ENCODE data around the gene DBR1.
"Not testable (repeated sequence)": the region's sequence is repeated elsewhere in the genome, so short reads cannot be mapped to it uniquely, and the experiment has no call there.

The DBR1 gene

DNA sequence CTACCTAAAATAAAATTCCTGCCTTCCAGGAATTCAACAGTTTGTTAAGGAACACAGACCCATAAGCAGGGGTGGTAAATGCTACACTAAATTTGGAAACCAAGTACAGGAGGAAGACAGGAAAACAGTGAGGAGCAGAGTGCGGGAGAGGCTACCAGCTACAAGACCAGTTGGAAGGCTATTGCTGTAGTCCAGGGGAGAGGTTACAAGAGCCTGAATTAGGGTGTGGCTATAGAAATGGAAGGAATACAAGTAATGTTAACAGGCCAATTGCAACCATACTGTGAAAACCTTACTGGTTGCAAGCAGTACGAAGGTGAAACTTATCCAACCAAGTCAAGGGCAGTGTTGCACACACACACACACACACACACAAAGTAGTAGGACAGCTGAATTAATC lies 11.5 kb upstream of the DBR1 start:
- no peak for DNase-seq

DNA sequence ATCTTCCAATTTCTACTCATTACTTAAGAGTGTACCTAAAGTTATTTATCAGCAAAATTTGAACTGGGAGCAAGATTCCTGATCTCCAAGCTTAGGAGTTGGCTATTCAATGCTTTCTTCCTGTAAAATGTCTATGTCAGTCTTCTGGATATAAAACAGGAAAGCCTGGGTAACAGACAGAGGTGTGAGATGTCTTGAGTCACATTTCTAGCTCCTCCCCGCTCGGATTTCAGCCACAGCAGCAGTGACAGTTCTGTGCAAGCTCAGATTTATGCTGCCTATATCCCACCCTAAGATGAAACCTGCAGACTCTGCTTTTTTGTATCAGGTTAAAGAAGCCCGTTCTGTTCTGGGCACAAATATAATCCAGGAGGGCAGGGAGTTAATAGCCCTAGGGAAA lies 10.3 kb upstream of the DBR1 start:
- no peak for DNase-seq

GRCh38 chr3:138180375-138181029 lies 5.8 kb upstream of the DBR1 start:
- DNase-seq, result no peak

DNA sequence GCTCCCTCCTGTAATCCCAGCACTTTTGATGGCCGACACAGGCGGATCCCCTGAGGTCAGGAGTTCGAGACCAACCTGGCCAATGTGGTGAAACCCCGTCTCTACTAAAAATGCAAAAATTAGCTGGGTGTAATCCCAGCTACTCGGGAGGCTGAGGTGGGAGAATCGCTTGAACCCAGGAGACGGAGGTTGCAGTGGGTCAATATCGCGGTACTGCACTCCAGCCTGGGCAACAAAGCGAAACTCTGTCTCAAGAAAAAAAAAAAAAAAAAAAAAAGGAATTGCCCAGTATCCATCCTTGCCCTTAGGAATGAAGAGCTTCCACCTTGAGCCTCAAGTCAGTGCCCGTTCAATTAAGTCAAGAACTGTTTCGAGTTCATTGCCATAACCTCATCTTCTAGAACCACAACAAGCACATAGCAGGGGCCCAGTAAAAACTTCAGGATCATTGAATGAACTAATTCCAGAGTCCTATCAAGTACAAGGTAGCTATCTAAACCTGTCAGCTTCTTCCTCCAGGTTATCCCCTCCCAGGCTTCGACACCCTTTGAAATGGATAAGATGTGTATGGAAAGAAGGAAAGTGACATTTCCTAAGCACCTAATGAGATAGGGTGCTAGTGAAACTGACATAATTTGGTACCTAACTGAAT lies 826 bp downstream of the DBR1 start:
- DNase-seq, result no peak

DNA sequence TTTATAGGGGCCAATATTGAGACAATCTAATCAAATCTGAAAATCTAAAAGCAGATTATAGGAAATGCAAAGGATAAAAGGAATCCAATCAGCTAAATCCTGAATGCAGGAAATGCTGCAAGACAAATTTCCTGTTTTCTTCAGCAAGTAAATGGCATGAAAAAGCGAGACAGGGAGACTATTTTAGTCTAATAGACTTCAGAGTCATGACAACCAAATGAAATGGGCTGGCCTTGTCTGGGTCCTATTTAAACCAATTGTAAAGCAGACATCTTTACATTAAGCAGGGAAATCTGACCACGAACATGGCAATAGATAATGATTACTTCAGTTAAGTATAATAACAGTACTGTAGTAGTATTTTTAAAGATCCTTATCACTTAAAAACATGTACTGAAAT lies 2.1 kb downstream of the DBR1 start:
- no peak for DNase-seq

- DNase-seq, result no peak
Measured at GRCh38 chr3:138165061-138165460, 9.7 kb downstream of the DBR1 start.

DNA sequence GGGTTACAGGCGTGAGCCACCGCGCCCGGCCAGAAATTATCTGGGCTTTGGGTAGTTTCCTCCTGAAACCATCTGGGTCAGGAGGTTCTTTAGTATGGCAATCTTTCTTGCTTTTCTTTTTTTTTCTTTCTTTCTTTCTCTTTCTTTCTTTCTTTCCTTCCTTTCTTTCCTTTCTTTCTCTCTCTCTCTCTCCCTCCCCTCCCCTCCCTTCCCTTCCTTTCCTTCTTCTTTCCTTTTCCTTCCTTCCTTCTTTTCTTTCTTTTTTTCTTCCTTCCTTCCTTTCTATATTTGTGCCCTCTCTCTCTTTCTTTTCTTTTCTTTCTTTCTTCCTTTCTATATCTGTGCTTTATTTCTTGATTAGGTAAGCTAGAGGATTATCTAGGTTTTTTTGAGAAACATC lies 17.0 kb downstream of the DBR1 start:
- no peak for DNase-seq

- DNase-seq, result no peak
Measured at GRCh38 chr3:138154534-138154933, 20.2 kb downstream of the DBR1 start.

DNA sequence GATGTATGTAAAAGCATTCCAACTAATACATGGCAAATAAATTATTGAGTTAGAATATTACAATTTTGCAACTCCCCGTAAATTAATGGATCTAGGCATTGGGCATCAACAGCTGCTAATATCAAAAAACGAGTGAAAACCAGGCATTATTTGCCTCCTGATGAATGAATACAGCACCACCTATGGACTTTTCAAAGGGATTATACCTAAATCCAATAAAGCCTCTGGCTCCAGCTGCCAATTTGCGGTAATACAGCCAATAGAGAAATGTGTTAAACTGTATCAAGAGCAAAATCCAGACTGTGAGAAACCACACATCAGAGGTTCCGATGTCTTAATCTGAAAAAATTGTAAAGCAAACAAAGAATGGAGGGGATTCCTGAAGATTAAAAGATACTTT lies 26.2 kb downstream of the DBR1 start:
- DNase-seq, result no peak

- DNase-seq, result not testable (repeated sequence)
Measured at GRCh38 chr3:138142181-138142580, 32.5 kb downstream of the DBR1 start.

DNA sequence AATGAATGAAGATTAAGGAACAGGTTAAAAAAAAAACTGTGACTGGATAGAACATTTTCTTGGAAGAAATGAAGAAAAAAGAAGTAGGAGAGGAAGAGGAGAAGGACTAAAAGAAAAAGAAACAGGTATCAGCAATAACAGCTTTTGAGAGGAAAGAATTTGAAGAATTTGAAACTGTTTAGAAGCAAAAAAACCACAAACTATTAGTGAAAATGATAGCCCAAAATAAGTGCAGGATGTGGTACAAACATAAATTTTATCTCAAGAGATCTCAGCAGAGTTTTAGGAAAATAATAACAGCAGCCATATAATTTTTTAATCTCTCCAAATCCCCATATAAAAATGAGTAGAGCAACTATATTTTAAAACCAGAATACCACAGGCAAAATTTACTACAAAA lies 33.8 kb downstream of the DBR1 start:
- DNase-seq, result no peak

DNA sequence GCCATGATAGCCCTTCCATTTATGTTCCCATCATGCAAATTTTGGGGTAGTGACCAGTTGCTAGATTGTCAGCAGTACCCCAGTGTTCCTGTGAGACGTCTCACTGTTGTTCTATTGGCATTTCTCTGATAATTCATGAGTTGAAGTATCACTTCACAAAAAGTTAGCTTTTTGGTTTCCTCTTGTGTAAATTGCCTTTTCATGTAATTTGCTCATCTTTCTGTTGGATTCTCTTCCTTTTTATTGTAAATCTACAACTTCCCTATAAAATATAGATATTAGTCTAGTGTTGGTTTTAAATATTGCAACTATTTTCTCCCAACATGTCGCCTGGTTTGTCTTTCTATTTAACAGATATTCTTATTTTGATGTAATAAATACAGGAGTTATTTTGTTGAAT lies 35.0 kb downstream of the DBR1 start:
- DNase-seq, result no peak

DNA sequence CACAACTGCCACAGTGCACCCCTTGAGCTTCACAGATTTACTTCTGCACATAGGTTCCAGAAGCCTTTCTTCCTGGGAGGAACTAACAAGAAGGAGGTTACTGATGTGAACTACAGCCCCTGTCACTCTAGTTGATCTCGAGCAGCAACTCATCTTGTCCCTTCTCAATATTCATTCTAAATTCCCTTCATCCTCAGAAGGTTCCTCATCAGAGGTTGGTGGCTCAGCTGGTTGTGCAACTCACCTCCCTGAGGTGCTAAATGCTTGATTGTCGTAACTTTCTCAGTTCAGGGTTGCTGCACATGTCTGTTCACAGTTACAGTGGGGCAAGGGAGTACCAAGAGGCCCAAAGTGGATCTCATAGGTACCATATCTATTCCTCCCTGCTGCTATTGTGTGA lies 36.9 kb downstream of the DBR1 start:
- DNase-seq, result no peak

DNA sequence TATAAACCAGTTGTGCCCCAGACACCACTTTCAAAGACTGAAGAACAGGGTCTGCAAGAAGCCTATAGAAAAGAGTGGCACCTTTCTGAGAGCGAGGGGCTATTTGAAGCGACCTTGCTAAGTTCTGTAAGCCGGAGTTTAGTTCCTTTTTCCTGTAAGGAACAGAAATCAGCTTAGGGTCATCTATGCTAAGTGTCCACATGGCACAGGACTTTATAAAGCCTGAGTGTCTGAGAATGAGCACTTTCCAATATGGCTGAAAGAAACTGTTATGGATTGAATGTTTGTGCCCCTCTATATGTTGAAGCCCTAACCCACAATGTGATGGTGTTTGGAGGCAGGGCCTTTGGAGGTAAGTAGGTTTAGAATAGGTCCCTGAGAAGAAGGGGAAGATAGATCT lies 38.5 kb downstream of the DBR1 start:
- no peak for DNase-seq

- DNase-seq, result no peak
Measured at GRCh38 chr3:138135833-138136194, 38.9 kb downstream of the DBR1 start.

DNA sequence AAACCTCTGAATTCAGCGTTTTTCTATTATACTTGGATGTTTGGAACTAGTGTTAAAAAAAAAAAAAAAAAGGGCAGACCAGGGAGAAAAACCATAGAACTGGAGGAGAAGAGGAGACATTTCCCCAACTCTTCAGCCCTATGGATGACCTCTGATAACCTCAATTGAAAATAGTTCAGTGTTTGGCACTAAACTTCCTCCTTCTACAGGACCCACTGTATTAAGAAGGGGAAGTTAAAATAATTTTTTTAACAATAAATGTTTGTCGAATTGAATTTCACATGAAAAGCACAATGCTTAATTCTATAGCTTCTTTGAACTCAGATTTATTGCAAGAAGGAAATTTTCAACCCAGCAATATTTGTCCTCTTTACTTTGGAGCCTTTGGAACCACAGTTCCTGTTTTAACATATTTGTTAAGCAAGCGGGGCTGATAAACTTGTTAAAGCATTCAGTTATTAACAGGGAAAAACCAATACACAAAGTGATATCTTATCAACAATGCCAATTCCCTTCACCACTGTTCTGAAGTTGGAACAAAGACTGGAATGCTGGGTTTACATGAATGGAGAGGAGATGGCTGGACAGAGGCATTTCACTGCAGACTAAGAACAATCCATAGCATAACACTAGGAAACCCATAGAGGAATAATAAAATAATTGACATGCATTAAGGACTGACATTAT lies 39.4 kb downstream of the DBR1 start:
- DNase-seq, result no peak

GRCh38 chr3:138132239-138132638 lies 42.5 kb downstream of the DBR1 start, which contains the start of gene A4GNT:
TSS of gene A4GNT (minus strand) at chr3:138132390. CDS start at chr3:138131256, 1,134 bp downstream.
- no peak for DNase-seq

DNA sequence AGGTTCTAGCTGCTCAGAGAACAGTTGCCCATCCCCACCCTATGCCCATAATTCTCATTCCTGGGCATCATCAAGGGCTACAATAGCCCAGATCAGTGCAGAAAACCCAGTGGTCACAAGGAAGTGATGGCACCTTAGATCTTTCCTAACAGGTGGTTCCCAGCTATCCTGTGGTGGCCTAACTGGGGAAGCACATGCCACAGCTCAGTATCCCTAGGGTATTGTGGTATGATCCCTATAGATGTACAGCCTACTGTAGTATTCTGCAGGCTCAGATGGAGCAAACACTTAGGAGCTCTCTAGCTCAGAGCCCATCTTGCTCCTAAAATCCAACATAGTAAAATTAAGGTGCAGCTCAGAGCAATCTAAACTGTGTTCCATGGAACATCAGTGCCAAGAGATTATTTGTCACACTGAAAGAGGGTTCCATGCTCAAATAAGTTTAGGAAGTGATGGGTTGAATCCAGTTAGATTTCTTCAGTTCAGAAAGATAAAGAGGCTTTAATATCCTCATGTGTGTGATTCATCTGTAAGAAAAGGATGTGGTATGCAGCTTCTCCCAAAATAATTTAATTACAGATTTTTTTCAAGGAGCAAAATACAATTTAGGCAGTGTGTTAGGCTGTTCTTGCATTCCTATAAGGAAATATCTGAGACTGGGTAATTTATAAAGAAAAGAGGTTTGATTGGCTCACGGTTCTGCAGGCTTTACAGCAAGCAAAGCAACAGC lies 46.9 kb downstream of the DBR1 start:
- DNase-seq, result no peak

DNA sequence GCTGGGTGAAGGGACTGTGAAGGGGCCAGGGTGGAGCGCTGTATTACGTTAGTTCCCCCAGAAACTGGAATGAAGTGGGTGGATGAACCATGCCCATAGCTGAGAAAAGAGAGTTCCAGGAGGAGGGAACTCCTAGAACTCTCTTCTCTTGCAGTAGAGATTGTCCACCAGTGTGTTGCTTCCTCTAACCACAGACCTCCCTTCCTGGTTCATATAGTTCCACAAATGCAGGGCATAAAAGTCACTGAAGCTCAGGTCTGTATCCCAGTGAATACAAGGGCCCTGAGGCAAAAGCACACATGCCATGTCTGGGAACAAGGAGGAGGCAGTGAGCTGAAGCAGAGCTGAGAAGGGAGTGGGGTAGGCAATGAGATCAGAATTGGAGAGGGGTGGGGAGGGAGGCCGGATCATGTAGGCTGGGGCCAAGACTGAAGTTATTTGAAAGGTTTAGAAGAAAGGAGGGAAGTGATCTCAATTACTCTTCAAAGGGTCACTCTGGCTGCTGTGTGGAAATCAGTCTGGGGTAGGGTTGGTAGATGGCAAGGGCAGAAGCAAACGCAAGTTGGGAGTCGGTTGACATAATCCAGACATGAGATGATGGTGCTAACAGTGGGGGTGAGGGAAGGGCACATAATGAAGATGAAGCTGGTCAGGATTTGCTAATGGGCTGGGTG lies 49.0 kb downstream of the DBR1 start:
- no peak for DNase-seq

GRCh38 chr3:138124706-138125355 lies 49.9 kb downstream of the DBR1 start:
- DNase-seq, result no peak

GRCh38 chr3:138124188-138124587 lies 50.5 kb downstream of the DBR1 start:
- no peak for DNase-seq

DNA sequence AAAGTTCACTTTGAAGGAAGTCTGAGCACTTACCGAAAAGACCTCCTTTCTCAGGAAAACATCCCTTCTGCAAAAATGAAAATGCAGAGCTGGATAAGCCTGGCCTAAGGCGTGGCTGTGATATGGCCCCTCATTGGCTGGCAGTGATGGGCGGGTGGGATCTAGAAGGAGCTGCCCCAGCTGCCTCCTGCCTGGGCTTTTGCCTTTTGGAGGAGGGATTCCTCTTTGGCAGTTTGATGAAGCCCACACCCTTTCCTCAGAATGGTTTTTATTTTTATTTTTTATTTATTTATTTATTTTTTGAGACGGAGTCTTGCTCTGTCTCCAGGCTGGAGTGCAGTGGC lies 55.3 kb downstream of the DBR1 start:
- no peak for DNase-seq
